ENCODE data around the gene LAMC2.
"Not testable (repeated sequence)": the region's sequence is repeated elsewhere in the genome, so short reads cannot be mapped to it uniquely, and the experiment has no call there.

LAMC2 gene

GRCh38 chr1:183263886-183264602, 78.0 kb downstream of the LAMC2 start:
- H3K27ac ChIP-seq: no peak overlapping the region
- H3K4me3 ChIP-seq: no peak overlapping the region
- TF ChIP-seq CTCF (IDR thresholded peaks at IDR 0.05): no peak
- DNase-seq (ENCODE audit: low spot score): no peak

GRCh38 chr1:183267646-183268431, 81.8 kb downstream of the LAMC2 start:
- H3K27ac ChIP-seq: peak overlapping the region in 1 of 2 donors; percentile 86

GRCh38 chr1:183270541-183271141, 84.6 kb downstream of the LAMC2 start:
- DNase-seq (ENCODE audit: low spot score): no peak
- no peak for TF ChIP-seq CTCF (IDR thresholded peaks at IDR 0.05)
- Histone ChIP-seq H3K4me3 (no peak overlapping the region), H3K27ac (peak overlapping the region; percentile 20 to 72)

More at GRCh38 chr1:183267646-183268431, 81.8 kb downstream of the LAMC2 start:
- H3K4me3 ChIP-seq: no peak overlapping the region
- TF ChIP-seq CTCF (IDR thresholded peaks at IDR 0.05): no peak
- no peak for DNase-seq (ENCODE audit: low spot score)

- Histone ChIP-seq H3K4me3 (no peak overlapping the region), H3K27ac (peak overlapping the region; percentile 13 to 78)
- TF ChIP-seq CTCF (IDR thresholded peaks at IDR 0.05): no peak
- no peak for DNase-seq (ENCODE audit: low spot score)
These were observed 86.4 kb downstream of the LAMC2 start for GRCh38 chr1:183272390-183272848.

- DNase-seq (ENCODE audit: low spot score): peak; percentile 12
- Histone ChIP-seq H3K4me3 (no peak overlapping the region), H3K27ac (peak overlapping the region in 1 of 2 donors; percentile 78)
- no peak for TF ChIP-seq CTCF (IDR thresholded peaks at IDR 0.05)
These were observed 87.2 kb downstream of the LAMC2 start for GRCh38 chr1:183273300-183273699.

GRCh38 chr1:183273984-183274383, 87.9 kb downstream of the LAMC2 start:
- not testable (repeated sequence) for DNase-seq (ENCODE audit: low spot score); H3K27ac ChIP-seq; H3K4me3 ChIP-seq

- Histone ChIP-seq H3K4me3 (no peak overlapping the region), H3K27ac (no peak overlapping the region)
- DNase-seq (ENCODE audit: low spot score): no peak
- no peak for TF ChIP-seq CTCF (IDR thresholded peaks at IDR 0.05)
These were observed 88.8 kb downstream of the LAMC2 start for GRCh38 chr1:183274836-183275235.

All from coronary artery (tissue), 2 donors.